H1 (cell line): ENCODE results near the gene NLRP1. TPM values are rescaled to one million over a fixed set of nuclear protein-coding genes. Genes with fewer than 3 reads are reported as not detected.

Source experiments
- POLR2AphosphoS5 ChIP-seq: IDR thresholded peaks from 2 replicates; pipeline ENCODE4 v1.6.1; 2011; ENCODE audit warnings: low read depth, low read length
- POU5F1 ChIP-seq: IDR thresholded peaks from 2 replicates; pipeline ENCODE4 v1.6.1; 2011; ENCODE audit warnings: low read depth, mild to moderate bottlenecking, low read length, moderate library complexity
- SIX5 ChIP-seq: IDR thresholded peaks from 2 replicates; pipeline ENCODE4 v1.6.1; 2011; ENCODE audit warnings: mild to moderate bottlenecking, low read depth, low read length
- TBP ChIP-seq: IDR thresholded peaks from 2 replicates; pipeline ENCODE4 v1.6.1; 2011; ENCODE audit warnings: low read depth, low read length, improper control_type of control experiment
- polyA plus RNA-seq, 7 experiments: library from polyadenylated mRNA; depleted of rRNA in 3 of 7; stranded (reverse) in 5 of 7; unstranded in 2 of 7; fragments of >200 nt in 5 of 7; fragments of 200-250 nt in 2 of 7; gene quantifications; 1 replicate in 5 of 7; 2 replicates in 1 of 7; 4 replicates in 1 of 7; pipeline versions ENCODE4 v1.2.1 to v1.2.3, GENCODE V29; 2011 to 2013; ENCODE audit warnings: missing spikeins in 2 of 7, mixed read lengths in 2 of 7
- total RNA-seq: library from RNA; stranded (reverse); fragmentation: NEBNext Ultra II Directional; extraction: Animal tissue kit (Norgen Biotek cat#: 25700); gene quantifications from 2 replicates; pipeline ENCODE4 v1.2.1, GENCODE V29; 2021

The NLRP1 gene
- total and polyA plus RNA-seq, 2 of the 8 experiments (the other 6 are each of a cell fraction or from before 2014, with no cell fraction given) = 8.6 to 10.4 TPM

- no peak for TF ChIP-seq TBP
- no peak for TF ChIP-seq POU5F1
- TF ChIP-seq POLR2AphosphoS5 = no peak
- no peak for TF ChIP-seq SIX5
These were observed 4.3 kb upstream of the NLRP1 start (continued) for GRCh38 chr17:5588584-5588983.
